HG03457 (cell line): ENCODE results near the gene CASP8AP2.
"Not testable (repeated sequence)": the region's sequence is repeated elsewhere in the genome, so short reads cannot be mapped to it uniquely, and the experiment has no call there.

Experiments used
- ATAC-seq: cut with Tn5 transposase; IDR thresholded peaks from one replicate; pipeline ENCODE4 v1.9.1; 2021; ENCODE audit warnings: moderate number of reproducible peaks; ENCODE audit not compliant: unreplicated experiment

The CASP8AP2 gene

DNA sequence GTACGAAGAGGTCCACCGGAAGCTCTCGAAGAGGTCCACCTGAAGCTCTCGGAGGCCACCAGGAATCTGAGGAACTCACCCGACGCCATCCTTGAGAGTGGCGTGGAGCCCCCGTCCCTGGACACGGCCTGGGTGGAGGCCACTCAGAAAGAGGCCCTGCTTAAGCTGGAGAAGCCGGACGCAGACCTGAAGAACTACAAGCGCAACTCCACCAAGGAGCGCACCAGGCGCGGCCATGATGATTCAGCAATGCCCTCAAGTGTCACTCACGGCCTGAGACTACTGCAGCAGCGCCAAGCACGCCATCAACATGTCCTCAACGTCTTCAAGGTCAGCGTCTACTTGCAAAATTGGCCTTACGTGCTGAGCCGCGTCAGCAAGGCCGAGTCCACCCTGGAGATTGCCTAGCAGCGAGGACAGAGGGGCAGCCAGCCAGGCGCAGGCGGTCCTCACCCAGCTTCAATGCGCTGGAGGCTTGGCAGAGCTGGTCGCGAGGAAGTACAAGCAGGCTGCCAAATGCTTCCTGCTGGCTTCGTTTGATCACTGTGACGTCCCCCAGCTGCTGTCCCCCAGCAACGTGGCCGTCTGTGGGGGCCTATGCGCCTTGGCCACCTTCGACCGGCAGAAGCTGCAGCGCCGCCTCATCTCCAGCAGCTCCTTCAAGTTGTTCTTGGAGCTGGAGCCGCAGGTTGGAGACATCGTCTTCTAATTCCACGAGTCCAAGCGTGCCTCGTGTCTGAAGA lies 56.9 kb downstream of the CASP8AP2 start:
- ATAC-seq, result no peak

- ATAC-seq, result no peak
Observed at GRCh38 chr6:89887452-89888137, 57.9 kb downstream of the CASP8AP2 start.

DNA sequence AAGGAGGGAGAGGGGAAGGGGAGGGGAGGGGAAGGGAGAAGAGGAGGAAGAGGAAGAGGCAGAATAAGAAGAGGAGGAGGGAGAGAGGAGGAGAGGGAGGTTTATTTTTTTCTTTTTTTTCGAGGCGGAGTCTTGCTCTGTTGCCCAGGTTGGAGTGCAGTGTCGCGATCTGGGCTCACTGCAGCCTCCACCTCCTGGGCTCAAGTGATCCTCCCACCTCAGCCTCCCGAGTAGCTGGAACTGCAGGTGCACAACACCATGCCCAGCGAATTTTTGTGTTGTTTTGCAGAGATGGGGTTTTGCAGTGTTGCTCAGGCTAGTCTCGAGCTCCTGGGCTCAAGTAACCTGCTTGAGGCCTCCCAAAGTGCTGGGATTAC lies 58.4 kb downstream of the CASP8AP2 start:
- no peak for ATAC-seq

DNA sequence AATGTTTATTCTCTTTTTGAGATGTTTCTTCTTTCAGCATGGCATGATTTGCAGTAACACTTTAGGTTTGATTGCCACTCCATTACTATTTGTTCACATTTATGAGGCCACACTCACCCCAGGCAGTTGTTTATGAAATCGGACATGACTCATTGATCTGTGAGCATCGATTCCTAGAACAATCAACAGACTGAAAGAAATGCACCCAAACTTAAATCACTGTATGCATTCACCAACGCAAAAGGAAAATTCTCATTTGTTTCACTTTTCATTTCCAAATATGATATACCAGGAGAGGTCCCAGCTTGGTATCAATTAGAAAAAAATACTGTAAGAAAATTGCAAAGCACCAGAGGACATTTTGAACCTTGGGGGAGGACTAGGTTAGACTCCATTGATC lies 59.2 kb downstream of the CASP8AP2 start:
- no peak for ATAC-seq

- ATAC-seq, result not testable (repeated sequence)
Observed at GRCh38 chr6:89890845-89891528, 61.3 kb downstream of the CASP8AP2 start.

GRCh38 chr6:89892577-89892976 lies 62.9 kb downstream of the CASP8AP2 start:
- ATAC-seq, result not testable (repeated sequence)

DNA sequence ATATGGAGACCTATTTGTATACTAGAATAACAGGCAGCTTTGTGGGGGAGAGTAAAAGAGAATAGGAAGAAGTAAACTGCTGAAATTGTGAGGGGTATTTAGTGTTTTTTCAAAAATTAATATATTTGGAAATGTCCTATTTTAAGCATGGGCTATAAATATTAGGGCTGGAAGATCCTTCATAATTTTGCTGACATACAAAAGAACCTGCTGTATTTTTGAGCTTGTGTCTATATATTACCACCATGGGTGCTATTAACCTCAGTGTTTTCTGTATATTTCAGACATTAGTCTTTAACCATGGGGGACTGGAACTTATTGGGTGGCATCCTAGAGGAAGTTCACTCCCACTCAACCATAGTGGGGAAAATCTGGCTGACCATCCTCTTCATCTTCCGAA lies 64.5 kb downstream of the CASP8AP2 start, which contains the start of gene GJA10:
Gene GJA10 (plus strand): TSS at position 301 of the 400 bp plus-strand sequence. CDS start 0 bp downstream, at position 301.
- no peak for ATAC-seq

DNA sequence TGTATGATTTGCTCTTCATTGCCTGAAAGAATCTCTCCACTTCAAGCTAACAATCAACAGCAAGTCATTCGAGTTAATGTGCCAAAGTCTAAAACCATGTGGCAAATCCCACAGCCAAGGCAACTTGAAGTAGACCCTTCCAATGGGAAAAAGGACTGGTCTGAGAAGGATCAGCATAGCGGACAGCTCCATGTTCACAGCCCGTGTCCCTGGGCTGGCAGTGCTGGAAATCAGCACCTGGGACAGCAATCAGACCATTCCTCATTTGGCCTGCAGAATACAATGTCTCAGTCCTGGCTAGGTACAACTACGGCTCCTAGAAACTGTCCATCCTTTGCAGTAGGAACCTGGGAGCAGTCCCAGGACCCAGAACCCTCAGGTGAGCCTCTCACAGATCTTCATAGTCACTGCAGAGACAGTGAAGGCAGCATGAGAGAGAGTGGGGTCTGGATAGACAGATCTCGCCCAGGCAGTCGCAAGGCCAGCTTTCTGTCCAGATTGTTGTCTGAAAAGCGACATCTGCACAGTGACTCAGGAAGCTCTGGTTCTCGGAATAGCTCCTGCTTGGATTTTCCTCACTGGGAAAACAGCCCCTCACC lies 65.7 kb downstream of the CASP8AP2 start:
- ATAC-seq, result no peak

DNA sequence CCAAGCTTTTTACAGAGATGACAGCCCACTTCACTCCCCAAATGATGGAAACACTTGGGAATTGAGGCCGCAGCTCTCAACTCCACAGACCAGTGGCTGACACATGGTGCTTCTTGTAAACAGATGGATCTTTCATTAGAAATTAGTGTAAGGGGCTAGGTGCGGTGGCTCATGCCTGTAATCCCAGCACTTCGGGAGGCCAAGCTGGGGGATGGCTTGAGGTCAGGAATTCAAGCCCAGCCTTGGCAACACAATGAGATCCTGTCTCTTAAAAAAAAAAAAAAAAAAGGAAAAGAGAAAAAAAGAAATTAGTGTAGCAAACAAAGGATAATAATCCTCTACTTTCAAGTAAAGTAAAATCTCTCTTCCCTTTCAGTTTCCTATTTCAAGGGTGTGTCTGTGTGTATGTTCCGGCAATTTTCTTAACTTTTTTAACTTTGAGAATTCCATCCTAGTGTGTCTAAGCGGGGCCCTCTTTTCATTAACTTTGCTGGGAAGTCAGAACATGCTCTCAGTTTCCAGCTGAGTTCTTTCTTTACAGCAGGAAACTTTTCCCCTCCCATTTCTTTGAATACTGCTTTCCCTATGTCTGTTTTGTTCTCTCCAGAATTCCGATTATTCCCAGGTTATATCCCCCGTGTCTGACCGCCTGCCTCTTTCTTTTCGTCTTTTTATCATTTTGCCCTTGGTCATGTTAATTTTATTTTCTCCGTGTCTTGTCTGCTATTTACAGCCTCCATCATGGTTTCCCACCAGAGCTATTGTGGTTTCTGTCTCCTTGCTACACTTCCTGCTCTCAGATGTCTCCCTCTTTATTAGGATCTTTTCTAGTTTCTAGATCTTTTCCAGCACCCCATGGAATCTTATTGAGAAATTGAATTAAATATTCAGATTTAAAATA lies 80.6 kb downstream of the CASP8AP2 start:
- not testable (repeated sequence) for ATAC-seq

DNA sequence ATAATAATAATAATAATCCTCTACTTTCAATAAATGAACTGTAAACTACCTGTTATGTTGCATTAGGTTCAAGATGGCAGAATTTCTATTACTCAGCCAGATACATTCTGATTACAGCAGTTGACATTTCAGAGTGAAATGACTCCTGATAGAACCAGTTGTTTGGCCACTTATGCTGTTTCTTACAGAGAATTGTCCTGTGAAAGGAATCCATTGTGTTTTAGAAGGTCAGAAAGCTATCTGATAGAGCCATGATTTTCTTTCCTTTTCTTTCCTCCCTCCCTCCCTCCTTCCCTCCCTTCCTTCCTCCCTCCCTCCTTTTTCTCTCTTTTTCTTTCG lies 81.2 kb downstream of the CASP8AP2 start:
- ATAC-seq, result no peak

DNA sequence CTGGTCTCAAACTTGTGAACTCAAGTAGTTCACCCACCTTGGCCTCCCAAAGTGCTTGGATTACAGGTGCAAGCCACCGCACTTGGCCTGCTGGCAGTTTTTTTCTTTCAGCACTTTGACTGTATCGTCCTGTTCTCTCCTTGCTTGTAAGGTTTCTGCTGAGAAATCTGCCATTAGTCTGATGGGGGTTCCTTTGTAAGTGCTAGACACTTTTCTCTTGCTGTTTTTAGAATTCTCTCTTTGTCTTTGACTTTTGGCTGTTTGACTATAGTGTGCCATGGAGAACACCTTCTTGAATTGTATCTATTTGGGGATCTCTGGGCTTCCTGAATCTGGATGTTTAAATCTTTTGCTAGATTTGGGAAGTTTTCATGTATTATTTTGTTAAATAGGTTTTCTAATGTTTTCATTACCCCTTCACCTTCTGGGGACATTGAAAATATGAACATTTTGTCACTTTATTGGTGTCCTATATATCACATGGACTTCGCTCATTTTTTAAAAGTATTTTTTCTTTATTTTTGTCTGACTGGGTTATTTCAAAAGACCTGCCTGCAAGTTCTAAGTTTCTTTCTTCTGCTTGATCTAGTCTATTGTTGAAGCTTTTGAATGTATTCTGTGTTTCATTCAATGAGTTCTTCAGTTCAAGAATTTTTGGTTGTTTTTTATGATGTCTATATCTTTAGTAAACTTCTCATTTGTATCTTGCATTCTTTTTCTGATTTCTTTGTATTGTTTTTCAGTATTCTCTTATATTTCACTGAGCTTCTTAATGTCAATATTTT lies 86.6 kb downstream of the CASP8AP2 start:
- ATAC-seq, result no peak

DNA sequence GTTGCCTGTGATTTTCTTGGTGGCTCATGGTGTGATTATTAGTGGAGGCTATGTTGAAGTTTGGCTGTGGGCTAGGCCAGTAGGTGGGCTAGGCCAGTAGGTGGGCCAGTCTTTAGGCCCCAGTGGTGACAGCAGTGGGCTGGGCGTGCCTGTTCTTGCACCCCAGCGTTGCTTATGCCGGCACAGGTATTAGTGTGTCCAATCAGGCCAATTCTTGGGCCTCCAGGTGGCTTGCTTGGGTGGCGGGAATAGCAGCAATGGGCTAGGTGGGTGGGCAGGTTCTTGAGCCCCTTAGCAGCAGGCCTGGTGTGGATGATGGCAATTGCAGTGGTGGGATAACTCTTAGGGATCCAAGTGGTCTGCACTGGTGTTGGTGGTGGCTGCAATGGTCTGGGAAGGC lies 87.5 kb downstream of the CASP8AP2 start:
- no peak for ATAC-seq

- no peak for ATAC-seq
Observed at GRCh38 chr6:89917801-89918366, 88.2 kb downstream of the CASP8AP2 start.
